Spinal cord (tissue), 10 donors: ENCODE measurements around the gene CNOT10. TPM values are rescaled to one million over a fixed set of nuclear protein-coding genes. Genes with fewer than 3 reads are reported as not detected.
"Not testable (repeated sequence)": the region's sequence is repeated elsewhere in the genome, so short reads cannot be mapped to it uniquely, and the experiment has no call there.

Source experiments
- DNase-seq, 6 donors: peaks; one replicate each; pipeline versions ENCODE4 v3.0.0 to v3.0.0-alpha.2; 2013 to 2015; ENCODE audit warnings: low spot score in 6 of 6, low read depth in 4 of 6
- H3K27ac ChIP-seq: one replicate; pipeline ENCODE4 v1.5.1; 2013; ENCODE audit warnings: low read depth, low read length, control low read depth
- H3K27me3 ChIP-seq: one replicate; pipeline ENCODE4 v1.6.1; 2013; ENCODE audit warnings: low read length; ENCODE audit not compliant: control insufficient read depth, insufficient read depth
- H3K36me3 ChIP-seq: one replicate; pipeline ENCODE4 v1.6.1; 2013; ENCODE audit warnings: low read length; ENCODE audit not compliant: control insufficient read depth, insufficient read depth
- H3K4me1 ChIP-seq: one replicate; pipeline ENCODE4 v1.6.1; 2013; ENCODE audit warnings: low read length; ENCODE audit not compliant: control insufficient read depth, insufficient read depth
- H3K4me3 ChIP-seq: one replicate; pipeline ENCODE4 v1.5.1; 2013; ENCODE audit warnings: low read depth, low read length, control low read depth
- H3K9me3 ChIP-seq: one replicate; pipeline ENCODE4 v1.6.1; 2013; ENCODE audit warnings: low read length; ENCODE audit not compliant: control insufficient read depth, insufficient read depth
- WGBS: methylation state at CpG from one replicate; pipeline ENCODE4 v1.1.5; 2013; ENCODE audit warnings: missing lambda C conversion rate; ENCODE audit not compliant: insufficient coverage; 5-methylcytosine and 5-hydroxymethylcytosine counted together
- polyA plus RNA-seq, 2 donors: library from polyadenylated mRNA; unstranded; fragments of 120-200 nt; gene quantifications; one replicate each; pipeline ENCODE4 v1.2.1, GENCODE V29; 2013; ENCODE audit not compliant: insufficient read length in 2 of 2
- total RNA-seq, 2 donors: library from RNA; depleted of rRNA in 1 of 2; stranded (reverse); fragments of 120-200 nt in 1 of 2; fragments of >200 nt in 1 of 2; gene quantifications; one replicate each; pipeline versions ENCODE4 v1.2.3 to v1.2.4, GENCODE V29; 2013 to 2014
- donor health status: healthy.

CNOT10 gene
- total and polyA plus RNA-seq, 4 donors, result 26.9 to 36.2 (median 33.7) TPM

DNA sequence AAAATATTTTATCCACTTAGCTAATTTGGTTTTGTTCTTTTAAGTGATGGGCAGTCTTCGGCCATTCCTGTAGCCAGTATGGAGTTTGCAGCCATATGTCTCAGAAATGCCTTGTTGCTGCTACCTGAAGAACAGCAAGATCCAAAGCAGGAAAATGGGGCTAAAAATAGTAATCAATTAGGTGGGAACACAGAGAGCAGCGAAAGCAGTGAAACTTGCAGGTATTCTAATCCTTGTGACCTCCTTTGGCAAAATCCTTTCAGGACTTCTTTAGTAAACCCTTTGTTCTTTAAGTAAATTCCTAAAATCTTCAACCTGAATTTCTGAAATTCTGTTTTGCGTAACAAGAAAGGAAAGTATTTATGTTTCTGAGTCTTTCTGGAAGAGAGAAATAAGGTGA, 49.8 kb downstream of the CNOT10 start:
- H3K27ac ChIP-seq, result no peak overlapping the region
- H3K4me3 ChIP-seq, result no peak overlapping the region
- no peaks in the 10 kb centered on the region for H3K27me3 ChIP-seq
- no peak for DNase-seq
- H3K9me3 ChIP-seq, result no peaks in the 10 kb centered on the region
- no peaks in the 10 kb centered on the region for H3K4me1 ChIP-seq
- WGBS, result 100% methylated on average over 1 of the region's 3 CpGs
- H3K36me3 ChIP-seq, result peaks cover 25% of the 10 kb centered on the region

GRCh38 chr3:32743470-32743869, 58.5 kb downstream of the CNOT10 start:
- not testable (repeated sequence) for H3K9me3 ChIP-seq, H3K27me3 ChIP-seq, H3K4me1 ChIP-seq, DNase-seq, H3K4me3 ChIP-seq, H3K27ac ChIP-seq
- 100% methylated on average over 1 of the region's 6 CpGs for WGBS
- H3K36me3 ChIP-seq, result peaks cover 24% of the 10 kb centered on the region

DNA sequence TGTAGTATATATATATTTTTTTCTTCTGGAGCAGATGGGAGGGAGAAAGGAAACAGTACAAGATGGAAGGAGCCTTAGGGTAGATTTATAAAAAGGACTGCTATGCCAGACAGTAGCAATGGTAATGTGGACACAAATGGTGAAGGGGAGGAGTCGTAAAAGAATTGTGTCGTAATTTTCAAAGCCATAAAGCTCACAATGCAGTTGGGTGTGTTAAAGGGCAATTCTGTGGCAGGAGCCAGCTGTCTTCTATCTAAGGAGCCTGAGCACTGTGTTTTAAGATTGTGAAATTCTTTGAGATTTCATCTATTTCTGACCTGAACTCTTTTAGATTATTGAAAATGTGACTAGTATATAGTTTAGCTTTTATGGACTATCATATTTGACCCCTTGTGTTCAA, 58.9 kb downstream of the CNOT10 start:
- WGBS, result 30% methylated on average over 2 of the region's 2 CpGs
- H3K4me1 ChIP-seq, result no peaks in the 10 kb centered on the region
- no peak overlapping the region for H3K4me3 ChIP-seq
- H3K9me3 ChIP-seq, result no peaks in the 10 kb centered on the region
- DNase-seq, result peak in 1 of 6 donors; percentile 33
- no peak overlapping the region for H3K27ac ChIP-seq
- H3K27me3 ChIP-seq, result no peaks in the 10 kb centered on the region
- H3K36me3 ChIP-seq, result peaks cover 21% of the 10 kb centered on the region

DNA sequence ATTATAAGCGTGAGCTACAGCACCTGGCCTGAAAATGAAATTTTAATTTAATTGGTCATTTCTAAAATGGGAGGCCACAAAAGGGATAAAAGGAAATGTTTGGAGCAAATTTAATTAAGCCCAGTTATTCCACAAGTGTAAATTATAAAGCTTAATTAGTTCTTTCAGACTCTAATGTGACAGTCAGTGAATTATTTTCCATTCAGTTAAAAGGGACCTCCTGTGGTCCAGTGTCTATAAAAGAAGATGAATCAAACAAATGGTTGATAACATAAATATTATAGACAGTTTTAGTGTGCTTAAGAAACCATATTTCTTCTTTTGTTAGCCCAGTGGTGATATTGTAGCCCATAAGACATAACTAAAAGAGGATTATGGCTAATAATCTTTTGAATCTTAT, 66.4 kb downstream of the CNOT10 start:
- Histone ChIP-seq H3K9me3 (no peaks in the 10 kb centered on the region), H3K4me1 (no peaks in the 10 kb centered on the region), H3K27me3 (no peaks in the 10 kb centered on the region), H3K36me3 (peaks cover 9% of the 10 kb centered on the region), H3K27ac (no peak overlapping the region), H3K4me3 (no peak overlapping the region)
- WGBS, result no CpG with 5 or more reads among the region's 1 CpG
- peak in 3 of 6 donors; percentile 5 to 89 (median 14) for DNase-seq

GRCh38 chr3:32755761-32756160, 70.8 kb downstream of the CNOT10 start:
- Histone ChIP-seq H3K36me3 (peaks cover 8% of the 10 kb centered on the region), H3K27ac (no peak overlapping the region), H3K9me3 (no peaks in the 10 kb centered on the region), H3K4me1 (no peaks in the 10 kb centered on the region), H3K4me3 (no peak overlapping the region), H3K27me3 (no peaks in the 10 kb centered on the region)
- DNase-seq, result no peak
- WGBS, result 76% methylated on average over 3 of the region's 3 CpGs

- Histone ChIP-seq H3K9me3 (no peaks in the 10 kb centered on the region), H3K27me3 (no peaks in the 10 kb centered on the region), H3K4me1 (no peaks in the 10 kb centered on the region), H3K36me3 (peaks cover 11% of the 10 kb centered on the region), H3K4me3 (no peak overlapping the region), H3K27ac (no peak overlapping the region)
- WGBS, result no CpG with 5 or more reads among the region's 2 CpGs
- DNase-seq, result no peak
These were observed 72.8 kb downstream of the CNOT10 start for GRCh38 chr3:32757618-32758374.

GRCh38 chr3:32758375-32758753, 73.4 kb downstream of the CNOT10 start:
- H3K4me3 ChIP-seq, result no peak overlapping the region
- no peak overlapping the region for H3K27ac ChIP-seq
- no peaks in the 10 kb centered on the region for H3K27me3 ChIP-seq
- no peaks in the 10 kb centered on the region for H3K4me1 ChIP-seq
- H3K36me3 ChIP-seq, result peaks cover 15% of the 10 kb centered on the region
- H3K9me3 ChIP-seq, result no peaks in the 10 kb centered on the region
- DNase-seq, result no peak

GRCh38 chr3:32759342-32759741, 74.4 kb downstream of the CNOT10 start:
- DNase-seq, result no peak
- Histone ChIP-seq H3K4me1 (no peaks in the 10 kb centered on the region), H3K27ac (no peak overlapping the region), H3K27me3 (no peaks in the 10 kb centered on the region), H3K9me3 (no peaks in the 10 kb centered on the region), H3K4me3 (no peak overlapping the region), H3K36me3 (peaks cover 20% of the 10 kb centered on the region)
- WGBS, result 85% methylated on average over 4 of the region's 4 CpGs

GRCh38 chr3:32764481-32764880, 79.5 kb downstream of the CNOT10 start:
- DNase-seq, result peak in 1 of 6 donors; percentile 34

GRCh38 chr3:32778389-32778788, 93.4 kb downstream of the CNOT10 start:
- WGBS, result 93% methylated on average over 4 of the region's 4 CpGs
- Histone ChIP-seq H3K4me1 (peaks cover 10% of the 10 kb centered on the region), H3K36me3 (no peaks in the 10 kb centered on the region), H3K4me3 (no peak overlapping the region), H3K27me3 (no peaks in the 10 kb centered on the region), H3K27ac (no peak overlapping the region), H3K9me3 (no peaks in the 10 kb centered on the region)
- no peak for DNase-seq

More at GRCh38 chr3:32764481-32764880, 79.5 kb downstream of the CNOT10 start:
- H3K27ac ChIP-seq, result no peak overlapping the region
- H3K36me3 ChIP-seq, result peaks cover 37% of the 10 kb centered on the region
- no peak overlapping the region for H3K4me3 ChIP-seq
- no peaks in the 10 kb centered on the region for H3K9me3 ChIP-seq
- 87% methylated on average over 8 of the region's 8 CpGs for WGBS
- no peaks in the 10 kb centered on the region for H3K4me1 ChIP-seq
- H3K27me3 ChIP-seq, result no peaks in the 10 kb centered on the region
